RPMI8226 (cell line): ENCODE results near the gene STARD6.
"Not testable (repeated sequence)": the region's sequence is repeated elsewhere in the genome, so short reads cannot be mapped to it uniquely, and the experiment has no call there.

Experiments
- DNase-seq: peaks from one replicate; pipeline ENCODE4 v3.0.0-alpha.2; 2015

STARD6 gene, protein sequence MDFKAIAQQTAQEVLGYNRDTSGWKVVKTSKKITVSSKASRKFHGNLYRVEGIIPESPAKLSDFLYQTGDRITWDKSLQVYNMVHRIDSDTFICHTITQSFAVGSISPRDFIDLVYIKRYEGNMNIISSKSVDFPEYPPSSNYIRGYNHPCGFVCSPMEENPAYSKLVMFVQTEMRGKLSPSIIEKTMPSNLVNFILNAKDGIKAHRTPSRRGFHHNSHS

GRCh38 chr18:54357660-54358494, at the start of gene STARD6, which contains the start of gene C18orf54:
Gene STARD6, minus strand, starts transcription at chr18:54357858. Its CDS starts 3,285 bp downstream, at chr18:54354573.
Gene C18orf54, plus strand, starts transcription at chr18:54357906. Its CDS starts 2,667 bp downstream, at chr18:54360573.
- DNase-seq, result peak; percentile 95

- DNase-seq, result no peak
Measured at GRCh38 chr18:54405290-54405689, 47.6 kb upstream of the STARD6 start.

DNA sequence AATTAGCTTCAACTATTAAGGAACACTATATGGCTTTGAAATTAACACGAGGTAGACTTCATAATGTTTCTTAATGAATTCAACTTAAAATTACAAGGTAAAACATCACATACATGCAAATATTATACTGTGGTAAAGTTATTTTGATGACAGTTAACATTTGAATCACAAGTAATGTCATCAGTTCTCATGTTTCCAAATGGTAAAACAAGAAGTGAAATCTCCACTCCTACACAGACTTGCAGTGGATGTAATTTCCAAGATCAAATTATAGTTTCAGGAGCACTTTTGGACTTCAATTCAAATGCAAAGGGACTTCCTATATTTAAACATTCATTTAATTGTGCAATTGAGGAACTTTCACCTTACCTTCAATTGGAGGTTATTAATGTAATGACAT, 39.1 kb upstream of the STARD6 start:
- DNase-seq, result no peak

DNA sequence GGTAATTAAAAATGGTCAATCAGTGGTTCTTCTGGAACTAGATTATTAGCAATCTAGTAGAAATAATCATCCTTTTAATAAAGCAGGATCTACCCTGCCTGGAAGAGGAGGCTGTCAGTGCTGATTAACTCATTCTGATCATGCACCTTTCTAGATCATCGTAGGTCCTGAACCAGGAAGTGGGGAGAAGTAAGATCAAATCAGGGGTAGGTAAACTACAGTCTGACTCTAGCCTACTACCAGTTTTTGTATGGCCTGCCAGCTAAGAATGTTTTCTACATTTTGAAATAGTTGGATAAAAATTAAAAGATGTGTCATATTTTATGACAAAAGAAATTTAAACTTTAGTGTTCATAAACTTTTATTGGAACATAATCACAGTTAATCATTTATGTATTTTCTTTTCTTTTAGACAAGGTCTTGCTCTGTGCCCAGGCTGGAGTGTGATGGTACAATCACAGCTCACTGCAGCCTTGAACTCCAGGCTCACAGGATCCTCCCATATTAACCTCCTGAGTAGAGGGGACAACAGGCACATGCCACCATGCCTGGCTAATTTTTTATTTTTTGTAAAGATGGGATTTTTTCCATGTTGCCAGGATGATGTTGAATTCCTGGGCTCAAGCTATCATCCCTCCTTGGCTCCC, 36.1 kb upstream of the STARD6 start:
- DNase-seq, result peak; percentile 4

DNA sequence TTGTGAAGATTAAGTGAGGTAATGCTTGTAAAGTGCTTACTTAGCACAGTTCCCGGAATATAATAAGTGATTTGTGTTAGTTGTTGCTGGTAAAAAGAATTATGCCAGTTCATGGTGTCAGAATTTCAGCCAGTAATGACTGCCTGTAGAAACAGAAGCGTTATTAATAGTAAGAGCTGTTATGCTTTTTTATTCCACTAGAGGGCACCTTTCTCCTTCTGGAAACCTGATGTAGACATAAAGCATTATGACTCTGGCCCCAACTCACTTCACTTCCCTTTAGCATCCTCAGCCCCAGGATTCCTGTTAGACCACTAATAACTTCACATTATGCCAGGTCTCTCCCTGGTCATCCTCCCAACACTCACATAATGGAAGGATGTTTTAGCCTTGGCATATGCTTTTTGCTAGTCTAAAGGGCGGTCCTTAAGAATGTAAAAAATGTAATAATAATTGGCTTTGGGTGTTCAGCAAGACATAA, 34.9 kb upstream of the STARD6 start:
- peak; percentile 76 for DNase-seq

DNA sequence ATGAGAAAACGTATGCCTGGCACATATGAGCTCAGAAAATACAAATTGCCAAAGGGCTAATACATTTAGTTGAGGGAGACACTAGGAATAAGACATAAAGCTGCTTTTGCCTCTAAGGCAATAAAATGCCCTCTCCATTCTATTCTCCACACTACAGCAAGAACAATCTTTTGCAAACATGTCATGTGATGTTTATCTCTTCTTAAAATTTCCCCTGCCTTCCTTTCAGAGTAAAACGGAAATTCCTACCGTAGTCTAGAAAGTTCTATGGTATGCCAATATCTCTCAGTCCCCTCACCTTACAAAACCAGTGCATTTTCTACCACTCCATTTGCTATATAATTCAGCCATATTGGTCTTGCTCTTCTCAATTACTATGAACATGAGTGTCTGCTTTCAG, 33.2 kb upstream of the STARD6 start:
- DNase-seq, result no peak

GRCh38 chr18:54389143-54389505, 31.5 kb upstream of the STARD6 start:
- no peak for DNase-seq

DNA sequence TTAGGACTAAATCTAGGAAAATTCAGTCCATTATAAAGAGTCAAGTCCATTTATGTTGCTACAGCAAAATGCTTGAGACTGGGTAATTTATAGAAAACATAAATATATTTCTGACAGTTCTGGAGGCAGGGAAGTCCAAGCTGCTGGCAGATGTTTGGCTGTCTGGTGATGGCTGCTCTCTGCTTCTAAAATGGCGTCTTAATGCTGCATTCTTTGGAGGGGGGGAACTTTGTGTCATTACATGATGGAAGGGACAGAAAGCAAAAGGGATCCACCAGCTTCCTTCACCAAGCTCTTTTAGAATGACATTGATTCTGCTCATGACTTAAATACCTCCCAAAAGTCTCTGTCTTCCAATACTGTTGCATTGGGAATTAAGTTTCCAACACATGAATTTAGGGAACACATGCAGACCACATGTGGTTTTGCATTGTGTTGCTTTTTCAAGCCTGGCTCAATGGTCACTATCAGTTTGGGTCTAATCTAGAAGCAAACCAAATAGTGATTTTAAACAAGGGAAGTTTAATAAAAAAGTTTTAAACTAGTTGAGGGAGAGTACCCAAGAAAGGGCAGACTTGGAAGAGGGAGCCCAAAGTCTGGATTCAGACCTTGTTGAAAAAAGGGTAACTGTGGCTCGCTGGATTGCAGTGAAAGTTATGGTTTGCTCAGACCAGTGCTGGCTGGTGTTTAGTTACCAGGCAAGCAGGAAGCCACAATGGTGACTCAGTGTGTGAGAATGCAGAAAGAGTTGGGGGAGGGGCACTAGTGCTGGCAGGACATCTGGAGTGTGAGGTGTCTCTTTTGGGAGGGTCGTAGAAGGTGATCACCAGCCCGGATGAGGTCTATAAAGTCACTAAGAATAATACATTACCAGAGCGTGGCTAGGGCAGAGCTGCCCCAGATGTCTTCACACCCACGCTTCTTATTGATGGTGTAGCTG, 30.8 kb upstream of the STARD6 start:
- peak; percentile 37 for DNase-seq

- DNase-seq, result no peak
Measured at GRCh38 chr18:54387631-54388030, 30.0 kb upstream of the STARD6 start.

DNA sequence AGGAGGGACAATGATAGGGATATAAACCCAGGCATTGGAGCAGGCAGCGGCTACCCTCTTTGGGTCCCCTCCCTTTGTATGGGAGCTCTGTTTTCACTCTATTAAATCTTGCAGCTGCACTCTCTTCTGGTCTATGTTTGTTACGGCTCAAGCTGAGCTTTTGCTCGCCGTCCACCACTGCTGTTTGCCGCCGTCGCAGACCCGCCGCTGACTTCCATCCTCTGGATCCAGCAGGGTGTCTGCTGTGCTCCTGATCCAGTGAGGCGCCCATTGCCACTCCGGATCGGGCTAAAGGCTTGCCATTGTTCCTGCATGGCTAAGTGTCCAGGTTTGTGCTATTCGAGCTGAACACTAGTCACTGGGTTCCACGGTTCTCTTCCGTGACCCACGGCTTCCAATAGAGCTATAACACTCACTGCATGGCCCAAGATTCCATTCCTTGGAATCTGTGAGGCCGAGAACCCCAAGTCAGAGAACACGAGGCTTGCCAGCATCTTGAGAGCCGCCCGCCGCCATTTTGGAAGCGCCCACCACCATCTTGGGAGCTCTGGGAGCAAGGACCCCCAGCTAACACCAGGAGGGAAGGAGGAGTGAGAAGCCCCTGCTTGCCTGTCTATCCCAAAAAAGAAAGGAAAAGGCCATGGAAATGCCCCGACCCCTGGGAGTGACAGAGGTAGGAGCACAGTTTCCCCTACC, 29.3 kb upstream of the STARD6 start:
- not testable (repeated sequence) for DNase-seq

GRCh38 chr18:54386043-54386442, 28.4 kb upstream of the STARD6 start:
- DNase-seq, result no peak

DNA sequence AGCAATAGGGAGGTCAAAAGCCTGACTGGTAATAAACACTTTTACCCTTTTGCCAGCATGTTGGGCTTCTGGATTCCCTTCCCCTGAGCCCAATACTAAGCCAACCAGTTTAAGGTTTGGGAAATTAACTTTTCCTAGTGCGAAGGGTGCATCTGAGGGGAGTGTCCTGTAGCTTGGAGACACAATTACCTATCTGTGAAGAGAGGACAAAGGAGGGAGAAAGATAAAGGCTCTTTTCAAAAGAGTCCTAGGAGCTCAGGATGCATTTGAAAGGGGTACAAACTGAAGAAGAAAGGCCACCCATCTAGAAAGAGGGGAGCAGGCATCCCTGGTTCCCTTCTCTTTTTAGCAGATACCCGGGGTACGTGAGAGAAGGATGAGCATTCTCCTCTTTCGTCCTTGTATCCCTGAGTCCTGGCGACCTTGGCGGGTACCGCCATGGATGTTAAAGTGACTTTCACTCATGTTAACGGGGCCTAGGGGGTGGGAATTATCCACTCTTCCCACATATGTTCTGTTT, 25.1 kb upstream of the STARD6 start:
- DNase-seq, result no peak

- DNase-seq, result no peak
Measured at GRCh38 chr18:54382076-54382475, 24.4 kb upstream of the STARD6 start.

GRCh38 chr18:54381640-54382039, 24.0 kb upstream of the STARD6 start:
- no peak for DNase-seq

GRCh38 chr18:54378057-54378456, 20.4 kb upstream of the STARD6 start:
- DNase-seq, result no peak

GRCh38 chr18:54360406-54360805, 2.7 kb upstream of the STARD6 start:
- no peak for DNase-seq

- no peak for DNase-seq
Measured at GRCh38 chr18:54359233-54359632, 1.6 kb upstream of the STARD6 start.

- DNase-seq, result no peak
Measured at GRCh38 chr18:54358495-54359040, 910 bp upstream of the STARD6 start.

- DNase-seq, result peak; percentile 4
Measured at GRCh38 chr18:54357082-54357659, 487 bp downstream of the STARD6 start.

- DNase-seq, result no peak
Measured at GRCh38 chr18:54351186-54351585, 6.5 kb downstream of the STARD6 start.

GRCh38 chr18:54338230-54338629, 19.4 kb downstream of the STARD6 start:
- DNase-seq, result no peak
